ENCODE measurements around the gene MAMSTR. TPM values are rescaled to one million over a fixed set of nuclear protein-coding genes. Genes with fewer than 3 reads are reported as not detected.

MAMSTR gene
- total and polyA plus RNA-seq, 2 of the 4 experiments (the other 2 are of a cell fraction): 0.18 to 1.9 TPM

DNA sequence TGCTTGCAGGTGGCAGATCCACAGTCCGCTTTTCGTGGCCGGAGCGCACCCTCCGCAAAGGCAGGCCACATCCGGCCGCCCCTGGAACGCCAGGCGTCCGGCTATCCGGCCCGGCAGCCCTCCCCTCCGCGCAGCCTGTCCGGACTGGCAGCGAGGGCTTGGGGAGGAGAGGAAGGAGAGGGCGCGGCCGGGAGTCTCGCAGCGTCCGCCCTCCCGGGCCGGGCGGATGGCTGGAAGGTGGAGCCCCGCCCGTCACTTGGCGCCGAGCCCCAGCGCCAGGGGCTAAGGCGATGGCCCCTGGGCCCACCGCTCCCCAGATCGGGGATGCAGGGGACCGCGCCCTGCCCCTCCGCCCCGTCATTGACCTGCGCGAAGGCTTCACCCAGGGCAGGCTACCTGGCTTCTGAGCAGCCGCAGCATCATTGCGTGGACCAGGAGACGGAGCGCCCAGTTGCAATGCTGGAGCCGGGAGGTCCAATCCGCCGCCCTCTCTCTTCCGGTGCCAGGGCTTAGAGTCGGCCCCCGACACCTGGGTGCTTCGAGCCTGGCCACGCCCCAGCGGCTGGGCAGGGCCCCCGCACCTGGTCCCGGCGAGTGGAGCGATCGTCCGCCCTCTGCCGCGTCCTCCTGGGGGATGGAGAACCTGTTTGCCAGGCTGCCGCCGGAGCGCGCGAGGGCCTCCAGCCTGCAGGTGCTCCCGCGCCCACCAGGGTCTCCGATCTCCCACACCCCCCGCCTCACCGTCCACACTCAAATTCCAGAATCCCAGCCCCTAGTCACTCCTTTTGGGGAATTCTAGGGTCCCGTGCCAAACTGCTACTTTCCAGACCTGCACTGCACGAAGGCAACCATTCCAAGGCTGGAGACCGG is 33.2 kb upstream of the MAMSTR start, which contains the start of gene FUT1 (continued):
- TF ChIP-seq, protein P1, sequence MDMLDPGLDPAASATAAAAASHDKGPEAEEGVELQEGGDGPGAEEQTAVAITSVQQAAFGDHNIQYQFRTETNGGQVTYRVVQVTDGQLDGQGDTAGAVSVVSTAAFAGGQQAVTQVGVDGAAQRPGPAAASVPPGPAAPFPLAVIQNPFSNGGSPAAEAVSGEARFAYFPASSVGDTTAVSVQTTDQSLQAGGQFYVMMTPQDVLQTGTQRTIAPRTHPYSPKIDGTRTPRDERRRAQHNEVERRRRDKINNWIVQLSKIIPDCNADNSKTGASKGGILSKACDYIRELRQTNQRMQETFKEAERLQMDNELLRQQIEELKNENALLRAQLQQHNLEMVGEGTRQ (IDR thresholded peaks at IDR 0.05; ENCODE audit: low read depth, low read length): no peak
- TF ChIP-seq RAD21 (IDR thresholded peaks at IDR 0.05; ENCODE audit: low read length): no peak

DNA sequence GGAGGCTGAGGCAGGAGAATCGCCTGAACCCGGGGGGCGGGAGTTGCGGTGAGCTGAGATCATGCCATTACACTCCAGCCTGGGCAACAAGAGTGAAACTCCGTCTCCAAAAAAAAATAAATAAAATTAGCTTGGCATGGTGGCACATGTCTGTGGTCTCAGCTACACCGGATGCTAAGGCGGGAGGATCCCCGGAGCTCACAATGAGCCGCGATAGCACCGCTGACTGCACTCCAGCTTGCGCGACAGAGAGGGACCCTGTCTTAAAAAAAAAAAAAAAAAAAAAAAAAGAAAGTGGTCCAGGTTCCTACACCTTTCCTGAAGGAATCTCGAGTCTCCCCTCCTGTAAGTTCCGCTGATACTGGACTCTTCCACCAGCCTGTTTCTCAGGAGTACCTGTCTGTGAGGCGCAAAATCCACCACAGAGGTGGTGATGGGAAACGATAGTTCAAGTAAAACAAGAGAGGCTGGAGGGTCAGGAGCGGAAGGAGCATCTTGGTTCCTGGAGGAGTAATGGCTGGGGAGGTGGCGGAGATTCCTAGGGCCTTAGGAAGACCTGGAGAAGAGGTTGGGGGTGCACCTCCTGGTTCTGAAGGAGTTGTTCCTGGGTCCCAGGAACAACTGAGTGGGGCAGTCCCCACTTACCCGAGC is 32.4 kb upstream of the MAMSTR start:
- ATAC-seq (ENCODE audit: low read depth): no peak
- Histone ChIP-seq H3K9me1 (ENCODE audit: insufficient read depth, low read length) (no peaks in the 10 kb centered on the region), H4K5ac (ENCODE audit: low read depth, low read length) (no peak overlapping the region), H2AK5ac (ENCODE audit: low read depth, low read length) (no peak overlapping the region), H2BK120ac (ENCODE audit: low read depth, low read length) (no peak overlapping the region), H3K27me3 (ENCODE audit: control insufficient read depth, insufficient read depth, low read length) (peaks cover 33% of the 10 kb centered on the region), H4K20me1 (ENCODE audit: insufficient read depth, low read length) (no peaks in the 10 kb centered on the region), H2BK5ac (ENCODE audit: low read depth, low read length, poor library complexity, severe bottlenecking) (no peak overlapping the region), H4K91ac (ENCODE audit: insufficient read depth, low read depth, low read length) (no peak overlapping the region), H2AK9ac (replicated peaks; ENCODE audit: low read depth, low read length, poor library complexity) (peak overlapping the region; percentile 75), H3K4me2 (ENCODE audit: low read depth, low read length) (peak overlapping the region; percentile 38), H3K4me1 (ENCODE audit: control insufficient read depth, insufficient read depth, low read length) (peaks cover 4% of the 10 kb centered on the region; the same call in 1 of the 2 replicates), H3K79me1 (ENCODE audit: low read depth in 1 of 2, low read length in 2 of 2) (no peaks in the 10 kb centered on the region), H3K14ac (replicated peaks; ENCODE audit: low read depth, low read length) (peak overlapping the region; percentile 41; the same call in 1 of the 2 replicates), H3K27ac (ENCODE audit: insufficient read depth, low read length) (no peak overlapping the region), H3K23ac (ENCODE audit: low read depth, low read length) (no peak overlapping the region), H2AFZ (replicated peaks; ENCODE audit: low read length, poor library complexity) (peak overlapping the region; percentile 88), H3K9me3 (ENCODE audit: control insufficient read depth, insufficient read depth, low read length) (no peaks in the 10 kb centered on the region), H2BK15ac (ENCODE audit: low read depth, low read length) (no peak overlapping the region), H3K56ac (ENCODE audit: extremely low read depth, insufficient read depth, low read length) (no peak overlapping the region), H3K9ac (ENCODE audit: low read depth, low read length) (no peak overlapping the region), H3K4me3 (ENCODE audit: insufficient read depth, low read depth, low read length) (0 out of 2 replicates have a peak overlapping the region, but pooled peaks have one; percentile 18), H3K4ac (ENCODE audit: low read depth, low read length) (0 out of 2 replicates have a peak overlapping the region, but pooled peaks have one; percentile 9), H2BK20ac (ENCODE audit: low read depth, low read length) (no peak overlapping the region), H4K8ac (ENCODE audit: low read depth in 2 of 2, low read length in 2 of 2) (no peak overlapping the region; a peak in 1 of 4 replicates), H3K36me3 (ENCODE audit: control insufficient read depth, insufficient read depth, low read length) (no peaks in the 10 kb centered on the region), H3K18ac (ENCODE audit: low read depth, low read length) (no peak overlapping the region)
- dilution Hi-C loops (cut with HindIII; ENCODE audit: low sequenced_read_pairs, unreplicated experiment): no loop called here
- in situ Hi-C loops (cut with MboI; ENCODE audit: low sequenced_read_pairs): no loop called here
- CTCF ChIA-PET: no interaction called here
- intact Hi-C loops (cut with micrococcal nuclease): no loop called here
- BruUV-seq (replicated peaks): no TSS peak
- POLR2A ChIA-PET (ENCODE audit: unreplicated experiment): no interaction called here
- WGBS, 2 experiments (ENCODE audit: extremely low coverage in 2 of 2, insufficient read length in 1 of 2): 44% methylated on average over 10 of the region's 20 CpGs; no CpG with 5 or more reads in 1 of the 2 experiments
- DNase-seq: no peak
- TF ChIP-seq NFE2L2 (IDR thresholded peaks at IDR 0.05; ENCODE audit: low read depth, low read length) (no peak), MXI1 (IDR thresholded peaks at IDR 0.05; ENCODE audit: borderline replicate concordance, low read depth, low read length) (no peak), BHLHE40 (IDR thresholded peaks at IDR 0.05; ENCODE audit: low read depth, low read length) (no peak), RFX5 (IDR thresholded peaks at IDR 0.05; ENCODE audit: low read depth, low read length) (no peak), FOS (IDR thresholded peaks at IDR 0.05; ENCODE audit: low read depth, low read length) (no peak), MAZ (IDR thresholded peaks at IDR 0.05; ENCODE audit: borderline replicate concordance, low read depth, low read length) (no peak), CHD1 (IDR thresholded peaks at IDR 0.05; ENCODE audit: low read depth, low read length) (no peak), POLR2A (IDR thresholded peaks at IDR 0.05; ENCODE audit: low read depth, low read length) (no peak), SMC3 (IDR thresholded peaks at IDR 0.05; ENCODE audit: low read depth, low read length) (no peak), CEBPB (IDR thresholded peaks at IDR 0.05; ENCODE audit: low read depth, low read length) (no peak)
- TF ChIP-seq, protein P2, sequence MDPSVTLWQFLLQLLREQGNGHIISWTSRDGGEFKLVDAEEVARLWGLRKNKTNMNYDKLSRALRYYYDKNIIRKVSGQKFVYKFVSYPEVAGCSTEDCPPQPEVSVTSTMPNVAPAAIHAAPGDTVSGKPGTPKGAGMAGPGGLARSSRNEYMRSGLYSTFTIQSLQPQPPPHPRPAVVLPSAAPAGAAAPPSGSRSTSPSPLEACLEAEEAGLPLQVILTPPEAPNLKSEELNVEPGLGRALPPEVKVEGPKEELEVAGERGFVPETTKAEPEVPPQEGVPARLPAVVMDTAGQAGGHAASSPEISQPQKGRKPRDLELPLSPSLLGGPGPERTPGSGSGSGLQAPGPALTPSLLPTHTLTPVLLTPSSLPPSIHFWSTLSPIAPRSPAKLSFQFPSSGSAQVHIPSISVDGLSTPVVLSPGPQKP (IDR thresholded peaks at IDR 0.05; ENCODE audit: borderline replicate concordance, low read depth, low read length): no peak
